ENCODE results near the gene TOGARAM2.

GRCh38 chr2:29012211-29012681 lies 31.1 kb downstream of the TOGARAM2 start:
- 0 out of 2 replicates have a peak, but pooled peaks have one; percentile 44 for TF ChIP-seq CEBPB (IDR thresholded peaks at IDR 0.05)
- no peak for TF ChIP-seq RAD21 (IDR thresholded peaks at IDR 0.05; ENCODE audit: low read depth)
- no peak for TF ChIP-seq EP300 (IDR thresholded peaks at IDR 0.05; ENCODE audit: borderline replicate concordance)
- TF ChIP-seq TAF1 (IDR thresholded peaks at IDR 0.05; ENCODE audit: low read depth) = no peak
- TF ChIP-seq NFIC (IDR thresholded peaks at IDR 0.05) = no peak
- TF ChIP-seq USF1 (IDR thresholded peaks at IDR 0.05) = no peak
- TF ChIP-seq EGR1 (IDR thresholded peaks at IDR 0.05) = no peak
